Neural crest cell (in vitro differentiated cells): ENCODE measurements around the gene NOP9. TPM values are rescaled to one million over a fixed set of nuclear protein-coding genes. Genes with fewer than 3 reads are reported as not detected.
A peak's percentile ranks its signal among the peaks of the same experiment; 100 is the strongest.

Experiments
- DNase-seq: peaks from one replicate; pipeline ENCODE4 v3.0.0; 2021; ENCODE audit warnings: low read depth, mixed read lengths, low spot score
- H3K27ac Mint-ChIP-seq: one replicate; pipeline ENCODE4 v1.8.0; 2021; ENCODE audit warnings: mild to moderate bottlenecking, mixed read lengths; ENCODE audit not compliant: unreplicated experiment
- H3K27me3 Mint-ChIP-seq: 2 replicates; pipeline ENCODE4 v1.8.0; 2021; ENCODE audit warnings: low read depth, mild to moderate bottlenecking, mixed read lengths
- H3K36me3 Mint-ChIP-seq: 2 replicates; pipeline ENCODE4 v1.8.0; 2021; ENCODE audit warnings: low read depth, mild to moderate bottlenecking, mixed read lengths
- H3K4me1 Mint-ChIP-seq: 2 replicates; pipeline ENCODE4 v1.8.0; 2021; ENCODE audit warnings: mixed read lengths
- H3K4me3 Mint-ChIP-seq: one replicate; pipeline ENCODE4 v1.8.0; 2021; ENCODE audit warnings: mild to moderate bottlenecking, mixed read lengths
- H3K9me3 Mint-ChIP-seq: 2 replicates; pipeline ENCODE4 v1.8.0; 2021; ENCODE audit warnings: mixed read lengths
- CTCF ChIP-seq: fragments of 200-600 bp; sonication (generic); conservative IDR thresholded peaks from 2 replicates; pipeline ENCODE4 v1.5.0; 2021; ENCODE audit warnings: antibody characterized with exemption, mild to moderate bottlenecking
- total RNA-seq: library from RNA; stranded (reverse); gene quantifications from 2 replicates; pipeline ENCODE4 v1.2.1, GENCODE V29; 2021

Gene NOP9
- total RNA-seq, 1 donor from 2014 or later: 34.5 TPM

- Mint-ChIP-seq H3K4me1 (peaks cover 6% of the 10 kb centered on the region), H3K27ac (no peak overlapping the region), H3K27me3 (no peaks in the 10 kb centered on the region), H3K4me3 (peak overlapping the region; percentile 39), H3K36me3 (peaks cover 2% of the 10 kb centered on the region), H3K9me3 (no peaks in the 10 kb centered on the region)
- no peak for DNase-seq
- TF ChIP-seq CTCF: no peak
Measured at GRCh38 chr14:24266344-24267244, 33.1 kb upstream of the NOP9 start.

GRCh38 chr14:24267516-24267915, 32.1 kb upstream of the NOP9 start:
- no peak for TF ChIP-seq CTCF
- Mint-ChIP-seq H3K36me3 (peaks cover 2% of the 10 kb centered on the region), H3K4me3 (peak overlapping the region; percentile 39), H3K4me1 (peaks cover 15% of the 10 kb centered on the region), H3K9me3 (no peaks in the 10 kb centered on the region), H3K27ac (no peak overlapping the region), H3K27me3 (no peaks in the 10 kb centered on the region)
- DNase-seq: no peak

- no peak for TF ChIP-seq CTCF
- DNase-seq: no peak
- no peak overlapping the region for H3K27ac Mint-ChIP-seq
- H3K4me3 Mint-ChIP-seq: no peak overlapping the region
- H3K9me3 Mint-ChIP-seq: no peaks in the 10 kb centered on the region
- no peaks in the 10 kb centered on the region for H3K27me3 Mint-ChIP-seq
- peaks cover 2% of the 10 kb centered on the region for H3K36me3 Mint-ChIP-seq
- peaks cover 18% of the 10 kb centered on the region for H3K4me1 Mint-ChIP-seq
Measured at GRCh38 chr14:24268225-24268624, 31.4 kb upstream of the NOP9 start.

GRCh38 chr14:24269368-24269767, 30.3 kb upstream of the NOP9 start:
- no peak overlapping the region for H3K27ac Mint-ChIP-seq
- no peak for TF ChIP-seq CTCF
- no peaks in the 10 kb centered on the region for H3K27me3 Mint-ChIP-seq
- peaks cover 18% of the 10 kb centered on the region for H3K4me1 Mint-ChIP-seq
- H3K9me3 Mint-ChIP-seq: no peaks in the 10 kb centered on the region
- no peak for DNase-seq
- peaks cover 2% of the 10 kb centered on the region for H3K36me3 Mint-ChIP-seq
- H3K4me3 Mint-ChIP-seq: peak overlapping the region; percentile 35

GRCh38 chr14:24269910-24270536, 29.6 kb upstream of the NOP9 start:
- Mint-ChIP-seq H3K27ac (no peak overlapping the region), H3K36me3 (peaks cover 2% of the 10 kb centered on the region), H3K4me1 (peaks cover 18% of the 10 kb centered on the region), H3K4me3 (peak overlapping the region; percentile 92), H3K9me3 (no peaks in the 10 kb centered on the region), H3K27me3 (no peaks in the 10 kb centered on the region)
- no peak for DNase-seq
- TF ChIP-seq CTCF: no peak
